Uterus (tissue), 4 donors: ENCODE data around the gene KIDINS220. TPM values are rescaled to one million over a fixed set of nuclear protein-coding genes. Genes with fewer than 3 reads are reported as not detected.

Experiments used
- DNase-seq, 2 donors: peaks; one replicate each; pipeline ENCODE4 v3.0.0-alpha.2; 2019 to 2020
- H3K27ac ChIP-seq, 2 donors: fragments of 200-600 bp; sonication (generic); 1 replicate in 1 of 2; 2 replicates in 1 of 2; pipeline ENCODE4 v1.5.1; 2016 to 2018
- H3K27me3 ChIP-seq, 2 donors: fragments of 200-600 bp; sonication (generic); one replicate each; pipeline ENCODE4 v1.5.1; 2018 to 2019; ENCODE audit warnings: control low read depth in 1 of 2
- H3K36me3 ChIP-seq, 2 donors: fragments of 200-600 bp; sonication (generic); one replicate each; pipeline ENCODE4 v1.5.1; 2019; ENCODE audit warnings: control low read depth in 1 of 2
- H3K4me1 ChIP-seq, 2 donors: fragments of 200-600 bp; sonication (generic); one replicate each; pipeline ENCODE4 v1.5.1; 2018 to 2019; ENCODE audit warnings: control low read depth in 1 of 2
- H3K4me3 ChIP-seq, 2 donors: fragments of 200-600 bp; sonication (generic); 1 replicate in 1 of 2; 2 replicates in 1 of 2; pipeline ENCODE4 v1.5.1; 2018 to 2019; ENCODE audit warnings: mild to moderate bottlenecking in 1 of 2
- H3K9me3 ChIP-seq, 2 donors: fragments of 200-600 bp; sonication (generic); one replicate each; pipeline ENCODE4 v1.5.1; 2019; ENCODE audit warnings: control low read depth in 1 of 2
- POLR2A ChIP-seq, 2 donors: fragments of 450-650 bp; IDR thresholded peaks; one replicate each; pipeline ENCODE4 v1.6.1; 2016; ENCODE audit warnings: antibody characterized with exemption in 2 of 2, mild to moderate bottlenecking in 1 of 2, moderate library complexity in 1 of 2
- intact Hi-C: fragments of 100-400 bp; cut with DNase I; formaldehyde crosslinking; loops from one replicate; pipeline ENCODE4 v1.15.1; 2023; ENCODE audit warnings: low total_unique reads
- total RNA-seq, 4 donors: library from RNA; depleted of rRNA in 3 of 4; stranded (reverse); fragments of >200 nt in 3 of 4; gene quantifications; one replicate each; pipeline versions ENCODE4 v1.1.0 to v1.2.4, GENCODE V29; 2014 to 2023
- TF ChIP-seq, protein P1 (sequence below), 4 experiments: fragments of 200-600 bp in 2 of 4; fragments of 450-650 bp in 2 of 4; sonication (generic) in 2 of 4; IDR thresholded peaks; one replicate each; pipeline ENCODE4 v1.5.1; 2016 to 2019; ENCODE audit warnings: antibody characterized with exemption in 4 of 4, mild to moderate bottlenecking in 2 of 4, moderate library complexity in 1 of 4
- donor health status: DM: yes; HTN: yes; CAD: no.

Gene KIDINS220
- total RNA-seq, 4 donors from 2014 or later: 48.8 to 185 (median 72.8) TPM

DNA sequence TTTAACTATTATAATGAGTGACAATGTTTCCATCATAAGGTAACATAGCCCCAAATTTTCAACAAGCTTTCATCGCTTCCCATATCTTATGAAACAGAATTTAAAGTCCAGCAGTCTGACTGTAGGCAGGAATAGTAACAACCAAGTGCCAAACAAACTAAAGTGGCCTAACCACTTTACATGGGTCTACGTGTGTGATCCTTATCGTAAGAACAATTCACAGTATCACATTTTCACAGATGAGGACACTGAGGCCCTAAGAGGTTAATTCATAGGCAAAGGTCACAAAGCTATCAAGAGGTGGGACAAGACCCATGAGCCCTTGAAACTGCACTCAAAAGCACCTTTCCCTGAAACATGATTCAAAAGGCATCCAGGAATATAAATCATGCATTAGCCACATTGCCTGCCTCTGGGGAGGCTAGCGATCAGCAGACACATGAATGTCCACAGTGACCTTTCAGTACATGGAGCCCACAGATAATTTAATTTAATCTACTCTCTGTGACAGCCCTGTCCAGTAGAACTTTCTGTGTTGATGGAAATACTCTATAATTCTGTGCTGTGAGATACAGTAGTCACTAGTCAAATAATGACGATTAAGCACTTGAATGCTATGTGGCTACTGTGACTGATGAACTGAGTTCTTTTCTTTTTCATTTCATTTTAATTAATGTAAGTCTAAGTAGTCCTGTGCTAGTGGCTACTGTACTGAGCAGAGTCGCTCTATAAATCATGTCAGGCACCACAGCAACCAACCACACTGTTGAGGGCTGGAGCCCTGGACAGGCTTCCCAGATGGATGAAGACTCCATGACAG is 30.3 kb downstream of the KIDINS220 start:
- H3K27ac ChIP-seq: no peak overlapping the region
- intact Hi-C loops: no loop called here
- no peaks in the 10 kb centered on the region for H3K9me3 ChIP-seq
- H3K27me3 ChIP-seq: no peaks in the 10 kb centered on the region
- DNase-seq: no peak
- no peaks in the 10 kb centered on the region for H3K36me3 ChIP-seq
- H3K4me1 ChIP-seq: peaks cover 0 to 4% of the 10 kb centered on the region in 2 donors
- no peak overlapping the region for H3K4me3 ChIP-seq
- TF ChIP-seq, protein P1, sequence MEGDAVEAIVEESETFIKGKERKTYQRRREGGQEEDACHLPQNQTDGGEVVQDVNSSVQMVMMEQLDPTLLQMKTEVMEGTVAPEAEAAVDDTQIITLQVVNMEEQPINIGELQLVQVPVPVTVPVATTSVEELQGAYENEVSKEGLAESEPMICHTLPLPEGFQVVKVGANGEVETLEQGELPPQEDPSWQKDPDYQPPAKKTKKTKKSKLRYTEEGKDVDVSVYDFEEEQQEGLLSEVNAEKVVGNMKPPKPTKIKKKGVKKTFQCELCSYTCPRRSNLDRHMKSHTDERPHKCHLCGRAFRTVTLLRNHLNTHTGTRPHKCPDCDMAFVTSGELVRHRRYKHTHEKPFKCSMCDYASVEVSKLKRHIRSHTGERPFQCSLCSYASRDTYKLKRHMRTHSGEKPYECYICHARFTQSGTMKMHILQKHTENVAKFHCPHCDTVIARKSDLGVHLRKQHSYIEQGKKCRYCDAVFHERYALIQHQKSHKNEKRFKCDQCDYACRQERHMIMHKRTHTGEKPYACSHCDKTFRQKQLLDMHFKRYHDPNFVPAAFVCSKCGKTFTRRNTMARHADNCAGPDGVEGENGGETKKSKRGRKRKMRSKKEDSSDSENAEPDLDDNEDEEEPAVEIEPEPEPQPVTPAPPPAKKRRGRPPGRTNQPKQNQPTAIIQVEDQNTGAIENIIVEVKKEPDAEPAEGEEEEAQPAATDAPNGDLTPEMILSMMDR (IDR thresholded peaks at IDR 0.05): no peak
- no peak for TF ChIP-seq POLR2A (IDR thresholded peaks at IDR 0.05)

DNA sequence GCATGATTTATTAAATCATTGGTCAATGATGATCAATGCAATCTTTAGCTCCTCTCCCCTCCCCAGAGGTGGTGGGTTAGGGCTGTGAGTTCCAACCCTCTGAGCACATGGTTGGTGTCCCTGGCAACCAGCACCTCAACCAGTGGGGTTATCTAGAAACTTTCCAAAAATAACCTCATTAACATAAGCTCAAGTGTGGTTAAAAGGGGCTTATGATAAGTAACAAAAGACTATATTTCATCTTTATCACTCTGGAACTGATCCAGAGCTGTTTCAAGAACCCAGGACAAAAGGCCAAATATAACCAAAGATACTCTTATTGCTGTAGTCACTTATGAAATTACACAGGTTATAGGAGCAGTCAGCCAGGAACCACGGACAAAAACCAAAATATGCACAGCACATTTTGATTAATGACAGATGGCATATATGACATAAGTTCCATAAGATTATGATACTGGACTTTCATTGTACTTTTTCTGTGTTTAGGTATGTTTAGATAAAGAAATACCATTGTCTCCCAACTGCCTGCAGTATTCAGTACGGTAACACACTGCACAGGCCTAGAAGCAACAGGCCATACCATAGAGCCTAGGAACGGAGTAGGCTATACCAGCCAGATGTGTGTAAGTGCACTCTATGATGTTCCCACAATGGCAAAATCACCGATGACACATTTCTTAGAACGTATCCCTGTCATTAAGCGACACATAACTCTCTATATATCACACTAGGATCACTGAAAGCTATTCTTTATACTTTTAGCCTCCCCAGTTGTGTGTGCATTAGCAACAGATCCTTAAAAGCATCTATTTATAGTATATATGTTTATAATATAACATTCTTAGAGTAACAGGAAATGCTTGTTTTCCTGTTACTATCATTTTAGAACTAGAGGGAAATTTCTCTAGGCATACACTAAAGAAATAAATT is 31.9 kb downstream of the KIDINS220 start:
- Histone ChIP-seq H3K9me3 (no peaks in the 10 kb centered on the region), H3K27me3 (no peaks in the 10 kb centered on the region), H3K27ac (no peak overlapping the region), H3K4me1 (peaks cover 0 to 4% of the 10 kb centered on the region in 2 donors), H3K4me3 (no peak overlapping the region), H3K36me3 (no peaks in the 10 kb centered on the region)
- no peak for DNase-seq
- intact Hi-C loops: no loop called here
- TF ChIP-seq, protein P1 (IDR thresholded peaks at IDR 0.05): no peak
- TF ChIP-seq POLR2A (IDR thresholded peaks at IDR 0.05): no peak

DNA sequence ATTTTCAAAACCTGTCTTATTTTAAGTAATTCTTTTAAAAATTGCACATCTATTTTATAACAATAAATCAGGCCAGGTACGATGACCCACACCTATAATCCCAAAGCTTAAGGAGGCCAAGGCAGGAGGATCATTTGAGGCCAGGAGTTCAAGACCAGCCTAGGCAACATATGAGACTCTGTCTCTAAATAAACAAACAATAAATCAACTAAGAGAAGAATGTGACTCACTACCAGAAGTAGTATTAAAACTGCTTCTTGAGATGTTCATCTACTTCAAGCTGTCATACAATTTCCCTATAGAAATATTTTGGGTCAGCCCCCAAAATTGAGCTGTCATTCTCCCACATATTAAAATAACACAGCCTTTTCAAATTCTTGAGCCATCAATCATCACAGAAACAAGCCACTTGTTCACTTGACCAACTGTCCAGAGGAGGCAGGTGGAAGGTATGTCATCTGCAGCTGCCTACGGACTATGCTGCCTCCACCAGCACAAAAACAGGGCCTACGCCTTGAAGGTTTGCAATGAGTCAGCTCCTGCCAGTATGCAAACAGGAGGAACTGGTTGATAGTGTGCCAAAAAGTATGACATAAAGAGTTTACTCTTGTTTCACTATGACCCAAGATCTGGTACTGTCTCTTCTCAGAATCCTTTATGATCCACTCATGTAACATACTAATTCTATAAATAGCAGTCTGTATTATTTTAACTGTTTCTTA is 33.6 kb downstream of the KIDINS220 start:
- no peak for TF ChIP-seq POLR2A (IDR thresholded peaks at IDR 0.05)
- TF ChIP-seq, protein P1 (IDR thresholded peaks at IDR 0.05): no peak
- Histone ChIP-seq H3K9me3 (no peaks in the 10 kb centered on the region), H3K36me3 (no peaks in the 10 kb centered on the region), H3K4me3 (no peak overlapping the region), H3K27me3 (no peaks in the 10 kb centered on the region), H3K27ac (no peak overlapping the region), H3K4me1 (peaks cover 0 to 4% of the 10 kb centered on the region in 2 donors)
- intact Hi-C loops: no loop called here
- DNase-seq: no peak

DNA sequence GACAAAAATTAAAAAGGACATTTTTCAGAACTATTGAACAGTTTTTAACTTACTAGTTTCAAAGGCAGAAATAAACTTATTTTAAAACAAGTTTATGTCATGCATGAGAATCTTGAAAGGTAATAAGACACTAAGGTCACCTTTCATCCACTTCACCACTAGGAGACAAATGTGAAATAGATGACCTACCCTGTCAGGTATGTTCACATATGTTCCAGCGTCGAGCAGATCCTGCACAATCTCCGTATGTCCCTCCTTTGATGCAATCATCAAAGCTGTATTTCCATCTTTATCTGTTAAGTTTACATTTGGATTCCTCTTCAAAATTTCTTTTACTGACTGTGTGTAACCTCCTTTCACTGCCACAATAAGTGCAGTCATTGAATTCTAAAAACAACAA is 34.7 kb downstream of the KIDINS220 start:
- DNase-seq: no peak
- no peaks in the 10 kb centered on the region for H3K36me3 ChIP-seq
- no peak overlapping the region for H3K27ac ChIP-seq
- no peaks in the 10 kb centered on the region for H3K9me3 ChIP-seq
- H3K4me3 ChIP-seq: no peak overlapping the region
- TF ChIP-seq, protein P1 (IDR thresholded peaks at IDR 0.05): no peak
- TF ChIP-seq POLR2A (IDR thresholded peaks at IDR 0.05): no peak
- peaks cover 0 to 4% of the 10 kb centered on the region in 2 donors for H3K4me1 ChIP-seq
- no peaks in the 10 kb centered on the region for H3K27me3 ChIP-seq
- intact Hi-C loops: no loop called here
